Kidney (tissue), 14 donors: ENCODE measurements around the gene NCKAP5. TPM values are rescaled to one million over a fixed set of nuclear protein-coding genes. Genes with fewer than 3 reads are reported as not detected.

Experiments
- DNase-seq, 5 donors: peaks; one replicate each; pipeline ENCODE4 v3.0.0-alpha.2; 2013 to 2020
- FAIRE-seq: peaks from 2 replicates; lab custom pipeline; 2012; peaks lifted over from hg19 to GRCh38; lab: Jason Lieb, UNC
- H3K27ac ChIP-seq, 2 donors: one replicate each; pipeline ENCODE4 v1.7.0; 2013; ENCODE audit warnings: low read depth in 2 of 2, low read length in 2 of 2, inconsistent platforms in 1 of 2
- H3K27me3 ChIP-seq: one replicate; pipeline ENCODE4 v1.7.1; 2013; ENCODE audit warnings: low read length, inconsistent platforms; ENCODE audit not compliant: control insufficient read depth, insufficient read depth
- H3K36me3 ChIP-seq, 3 donors: one replicate each; pipeline versions ENCODE4 v1.7.0 to v1.7.1; 2013; ENCODE audit warnings: low read length in 3 of 3, control low read depth in 1 of 3, inconsistent platforms in 1 of 3; ENCODE audit not compliant: insufficient read depth in 3 of 3, control insufficient read depth in 2 of 3
- H3K4me1 ChIP-seq, 3 donors: one replicate each; pipeline versions ENCODE4 v1.7.0 to v1.7.1; 2013; ENCODE audit warnings: low read length in 3 of 3, inconsistent platforms in 1 of 3, low read depth in 1 of 3; ENCODE audit not compliant: control insufficient read depth in 2 of 3, insufficient read depth in 2 of 3
- H3K4me3 ChIP-seq, 3 donors: one replicate each; pipeline versions ENCODE4 v1.7.0 to v1.8.1; 2013; ENCODE audit warnings: low read length in 3 of 3, control low read depth in 1 of 3, inconsistent platforms in 1 of 3
- H3K9ac ChIP-seq, 3 donors: one replicate each; pipeline versions ENCODE4 v1.7.0 to v1.7.1; 2013; ENCODE audit warnings: low read length in 3 of 3, control low read depth in 1 of 3, inconsistent platforms in 1 of 3
- H3K9me3 ChIP-seq, 3 donors: one replicate each; pipeline versions ENCODE4 v1.7.0 to v1.7.1; 2013; ENCODE audit warnings: low read length in 3 of 3, control low read depth in 1 of 3, inconsistent platforms in 1 of 3; ENCODE audit not compliant: control insufficient read depth in 2 of 3, insufficient read depth in 1 of 3
- intact Hi-C: fragments of 100-400 bp; cut with DNase I; formaldehyde crosslinking; loops from one replicate; pipeline ENCODE4 v1.11.1; 2022
- polyA plus RNA-seq: library from polyadenylated mRNA; stranded (reverse); fragments of 350-450 nt; fragmentation: Illumina TruSeq; extraction: RNeasy Lipid Tissue Mini Kit (QIAGEN cat#74804); gene quantifications from one replicate; pipeline ENCODE4 v1.2.3, GENCODE V29; 2014; ENCODE audit warnings: low read depth, low replicate concordance; ENCODE audit not compliant: insufficient read depth
- total RNA-seq: library from RNA; stranded (reverse); fragmentation: NEBNext Ultra II Directional; extraction: Animal tissue kit (Norgen Biotek cat#: 25700); gene quantifications from one replicate; pipeline ENCODE4 v1.2.1, GENCODE V29; 2021
- TF ChIP-seq, protein P1 (sequence below): IDR thresholded peaks from 3 replicates; pipeline ENCODE4 v1.5.1; 2012; ENCODE audit warnings: mild to moderate bottlenecking, moderate library complexity, borderline replicate concordance; ENCODE audit not compliant: insufficient read depth; ENCODE audit errors: extremely low read depth
- donor health status: control.
- donor health status: control.
- donor health status: control.
- donor health status: control.
- donor health status: control.
- donor health status: DM: yes; HTN: yes; CAD: no.
- donor health status: Normal renal cell carcinoma (clear cell type).

The NCKAP5 gene
- total and polyA plus RNA-seq, 2 donors from 2014 or later, result 1.8 to 2.9 TPM

GRCh38 chr2:133169274-133169912 lies 398.9 kb downstream of the NCKAP5 start:
- Histone ChIP-seq H3K4me1 (no peaks in the 10 kb centered on the region), H3K27me3 (no peaks in the 10 kb centered on the region), H3K9me3 (no peaks in the 10 kb centered on the region), H3K4me3 (no peak overlapping the region), H3K36me3 (no peaks in the 10 kb centered on the region), H3K9ac (no peak overlapping the region), H3K27ac (no peak overlapping the region)
- TF ChIP-seq, protein P1, sequence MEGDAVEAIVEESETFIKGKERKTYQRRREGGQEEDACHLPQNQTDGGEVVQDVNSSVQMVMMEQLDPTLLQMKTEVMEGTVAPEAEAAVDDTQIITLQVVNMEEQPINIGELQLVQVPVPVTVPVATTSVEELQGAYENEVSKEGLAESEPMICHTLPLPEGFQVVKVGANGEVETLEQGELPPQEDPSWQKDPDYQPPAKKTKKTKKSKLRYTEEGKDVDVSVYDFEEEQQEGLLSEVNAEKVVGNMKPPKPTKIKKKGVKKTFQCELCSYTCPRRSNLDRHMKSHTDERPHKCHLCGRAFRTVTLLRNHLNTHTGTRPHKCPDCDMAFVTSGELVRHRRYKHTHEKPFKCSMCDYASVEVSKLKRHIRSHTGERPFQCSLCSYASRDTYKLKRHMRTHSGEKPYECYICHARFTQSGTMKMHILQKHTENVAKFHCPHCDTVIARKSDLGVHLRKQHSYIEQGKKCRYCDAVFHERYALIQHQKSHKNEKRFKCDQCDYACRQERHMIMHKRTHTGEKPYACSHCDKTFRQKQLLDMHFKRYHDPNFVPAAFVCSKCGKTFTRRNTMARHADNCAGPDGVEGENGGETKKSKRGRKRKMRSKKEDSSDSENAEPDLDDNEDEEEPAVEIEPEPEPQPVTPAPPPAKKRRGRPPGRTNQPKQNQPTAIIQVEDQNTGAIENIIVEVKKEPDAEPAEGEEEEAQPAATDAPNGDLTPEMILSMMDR, result no peak
- intact Hi-C loops, result no loop called here
- DNase-seq (peak in 1 of 5 donors; percentile 9), FAIRE-seq (no peak)

DNA sequence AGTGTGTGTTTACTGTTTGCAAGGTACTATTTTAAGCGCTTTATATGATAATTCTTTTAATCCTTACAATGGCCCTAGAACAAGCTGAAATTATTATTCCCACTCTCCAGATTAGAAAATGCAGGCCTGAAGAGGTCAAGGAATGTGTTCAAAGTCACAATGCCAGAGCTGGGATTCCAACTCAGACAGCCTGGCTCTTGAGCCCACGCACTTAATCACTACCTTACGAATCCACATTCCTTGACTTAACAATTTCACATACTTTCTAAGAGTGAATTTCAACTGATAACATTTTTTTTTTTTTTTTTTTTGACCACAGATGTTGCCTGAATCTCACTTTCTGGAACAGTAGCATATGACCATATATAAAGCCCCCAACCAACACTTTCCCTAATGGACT lies 400.3 kb downstream of the NCKAP5 start:
- H3K9ac ChIP-seq, result no peak overlapping the region
- no peak for FAIRE-seq
- TF ChIP-seq, protein P1, result no peak
- no peaks in the 10 kb centered on the region for H3K36me3 ChIP-seq
- no peak overlapping the region for H3K27ac ChIP-seq
- H3K4me3 ChIP-seq, result no peak overlapping the region
- intact Hi-C loops, result no loop called here
- no peaks in the 10 kb centered on the region for H3K27me3 ChIP-seq
- H3K9me3 ChIP-seq, result no peaks in the 10 kb centered on the region
- H3K4me1 ChIP-seq, result no peaks in the 10 kb centered on the region
- no peak for DNase-seq

GRCh38 chr2:133167223-133167622 lies 401.0 kb downstream of the NCKAP5 start:
- TF ChIP-seq, protein P1, result no peak
- Histone ChIP-seq H3K4me1 (no peaks in the 10 kb centered on the region), H3K9ac (no peak overlapping the region), H3K36me3 (no peaks in the 10 kb centered on the region), H3K4me3 (no peak overlapping the region), H3K27me3 (no peaks in the 10 kb centered on the region), H3K27ac (no peak overlapping the region), H3K9me3 (no peaks in the 10 kb centered on the region)
- no peak for DNase-seq
- intact Hi-C loops, result no loop called here
- no peak for FAIRE-seq

- TF ChIP-seq, protein P1, result no peak
- Histone ChIP-seq H3K9ac (no peak overlapping the region), H3K4me1 (no peaks in the 10 kb centered on the region), H3K4me3 (no peak overlapping the region), H3K27me3 (no peaks in the 10 kb centered on the region), H3K36me3 (no peaks in the 10 kb centered on the region), H3K27ac (no peak overlapping the region), H3K9me3 (no peaks in the 10 kb centered on the region)
- FAIRE-seq (no peak), DNase-seq (no peak)
- intact Hi-C loops, result no loop called here
Measured at GRCh38 chr2:133166031-133166430, 402.2 kb downstream of the NCKAP5 start.
